Epithelial cell of esophagus (primary cell): ENCODE results near the gene PGD.
A peak's percentile ranks its signal among the peaks of the same experiment; 100 is the strongest.
"Not testable (repeated sequence)": the region's sequence is repeated elsewhere in the genome, so short reads cannot be mapped to it uniquely, and the experiment has no call there.

Source experiments
- DNase-seq: peaks from one replicate; pipeline ENCODE4 v3.0.0; 2010; ENCODE audit warnings: low read depth
- H3K4me3 ChIP-seq: 2 replicates; pipeline ENCODE4 v1.5.1; 2011; ENCODE audit warnings: mild to moderate bottlenecking, low read length, control low read depth
- CTCF ChIP-seq: IDR thresholded peaks from 2 replicates; pipeline ENCODE4 v1.5.1; 2011; ENCODE audit warnings: low read depth, mild to moderate bottlenecking, low read length, control low read depth, inconsistent platforms; ENCODE audit not compliant: insufficient read depth; ENCODE audit errors: missing control alignments

The PGD gene

GRCh38 chr1:10415211-10415930 is 16.5 kb downstream of the PGD start:
- no peak for TF ChIP-seq CTCF
- peak; percentile 80 for DNase-seq
- H3K4me3 ChIP-seq: no peak overlapping the region

GRCh38 chr1:10415967-10416366 is 17.1 kb downstream of the PGD start:
- DNase-seq, H3K4me3 ChIP-seq: not testable (repeated sequence)

GRCh38 chr1:10418741-10419140 is 19.9 kb downstream of the PGD start:
- H3K4me3 ChIP-seq: not testable (repeated sequence)

DNA sequence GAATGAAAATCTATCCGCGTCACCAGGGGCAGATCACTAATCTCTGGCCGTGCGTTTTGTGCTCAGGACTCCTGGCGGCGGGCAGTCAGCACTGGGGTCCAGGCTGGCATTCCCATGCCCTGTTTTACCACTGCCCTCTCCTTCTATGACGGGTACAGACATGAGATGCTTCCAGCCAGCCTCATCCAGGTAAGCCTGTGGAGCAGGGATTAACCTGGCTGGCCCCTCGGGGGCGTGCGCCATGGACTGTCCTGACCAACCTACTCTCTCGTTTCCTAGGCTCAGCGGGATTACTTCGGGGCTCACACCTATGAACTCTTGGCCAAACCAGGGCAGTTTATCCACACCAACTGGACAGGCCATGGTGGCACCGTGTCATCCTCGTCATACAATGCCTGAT is 20.5 kb downstream of the PGD start:
- DNase-seq: no peak
- no peak for TF ChIP-seq CTCF
- no peak overlapping the region for H3K4me3 ChIP-seq

More at GRCh38 chr1:10418741-10419140, 19.9 kb downstream of the PGD start:
- not testable (repeated sequence) for DNase-seq

DNA sequence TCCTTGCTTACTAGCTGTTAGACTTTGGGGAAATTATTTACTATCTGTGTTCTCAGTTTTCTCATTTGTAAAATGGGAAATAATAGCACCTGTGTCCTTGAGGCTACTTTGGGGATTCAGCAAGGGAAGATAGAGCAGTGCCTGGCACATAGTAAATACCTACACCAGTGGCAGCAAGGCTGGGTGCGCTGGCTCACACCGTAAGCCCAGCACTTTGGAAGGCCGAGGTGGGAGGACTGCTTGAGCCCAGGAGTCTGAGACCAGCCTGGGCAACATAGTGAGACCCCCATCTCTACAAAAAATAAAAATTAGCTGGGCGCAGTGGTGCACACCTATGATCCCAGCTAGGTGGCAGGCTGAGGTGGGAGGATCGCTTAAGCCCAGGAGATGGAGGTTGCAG is 22.8 kb downstream of the PGD start:
- H3K4me3 ChIP-seq: no peak overlapping the region
- no peak for TF ChIP-seq CTCF
- no peak for DNase-seq

DNA sequence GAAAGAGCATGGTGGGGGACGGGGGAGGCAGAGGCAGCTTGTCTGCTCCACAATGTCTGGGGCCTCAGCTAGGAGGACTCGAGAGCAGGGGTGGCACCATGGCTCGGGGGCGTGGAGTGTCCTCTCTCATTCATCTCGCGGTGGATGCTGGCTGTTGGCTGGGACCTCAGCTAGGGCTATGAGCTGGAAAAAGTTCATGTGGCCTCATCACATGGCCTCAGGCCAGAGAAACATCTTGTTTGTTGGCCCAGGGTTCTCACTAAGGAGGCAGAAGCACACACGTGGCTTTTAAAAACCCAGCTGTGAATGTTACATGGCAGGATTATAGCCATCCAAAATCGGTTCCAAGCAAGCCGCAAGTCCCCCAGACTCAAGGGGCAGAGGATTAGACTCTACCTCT is 25.2 kb downstream of the PGD start:
- H3K4me3 ChIP-seq: no peak overlapping the region
- TF ChIP-seq CTCF: no peak
- no peak for DNase-seq

DNA sequence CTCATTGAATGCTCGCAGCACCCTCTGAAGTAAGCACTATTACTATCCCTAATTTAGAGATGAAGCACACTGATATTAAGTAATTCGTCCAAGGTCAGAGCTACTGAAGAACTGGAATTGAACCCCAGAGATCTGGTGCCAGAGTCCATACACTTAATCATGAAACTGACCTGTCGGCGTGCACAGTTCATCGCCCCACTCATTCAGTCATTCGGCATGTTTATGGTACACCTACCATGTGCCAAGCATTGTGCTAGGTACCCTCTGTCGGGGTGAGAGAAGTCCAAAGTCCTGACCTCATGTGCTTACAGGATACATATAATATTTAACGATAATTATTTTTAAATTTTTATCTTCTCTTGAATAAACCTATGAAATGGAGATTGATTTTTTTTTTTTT is 25.8 kb downstream of the PGD start:
- DNase-seq: no peak
- no peak overlapping the region for H3K4me3 ChIP-seq
- no peak for TF ChIP-seq CTCF

GRCh38 chr1:10425826-10426534 is 27.1 kb downstream of the PGD start:
- not testable (repeated sequence) for H3K4me3 ChIP-seq, DNase-seq

DNA sequence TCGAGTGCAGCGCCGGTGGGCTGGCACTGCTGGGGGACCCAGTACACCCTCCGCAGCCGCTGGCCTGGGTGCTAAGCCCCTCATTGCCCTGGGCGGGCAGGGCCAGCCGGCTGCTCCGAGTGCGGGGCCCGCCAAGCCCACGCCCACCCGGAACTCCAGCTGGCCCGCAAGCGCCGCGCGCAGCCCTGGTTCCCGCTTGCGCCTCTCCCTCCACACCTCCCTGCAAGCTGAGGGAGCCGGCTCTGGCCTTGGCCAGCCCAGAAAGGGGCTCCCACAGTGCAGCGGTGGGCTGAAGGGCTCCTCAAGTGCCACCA is 27.6 kb downstream of the PGD start:
- H3K4me3 ChIP-seq, DNase-seq: not testable (repeated sequence)
